HCT116 (cell line): ENCODE results near the gene ZNF20. TPM values are rescaled to one million over a fixed set of nuclear protein-coding genes. Genes with fewer than 3 reads are reported as not detected.

Source experiments
- ATAC-seq: fragments of 200-7000 bp; cut with Tn5 transposase; 2 replicates; pipeline ENCODE4 v1.9.1; 2020; ENCODE audit warnings: mild to moderate bottlenecking, moderate library complexity
- BruUV-seq: library from RNA; stranded (reverse); fragments of 400-500 nt; replicated peaks from 2 replicates; lab custom pipeline; 2021; lab: Mats Ljungman, UMichigan
- CTCF ChIA-PET: fragments of 300-600 bp; sonication (Branson Sonifier 250); formaldehyde crosslinking; loops from one replicate; lab custom pipeline; 2021; ENCODE audit warnings: antibody characterized with exemption; lab: Charles Lee
- POLR2A ChIA-PET: fragments of 300-600, 350-600 bp; sonication (Branson Sonifier 250); formaldehyde crosslinking; loops from one replicate; lab custom pipeline; 2021; ENCODE audit warnings: antibody characterized with exemption; lab: Charles Lee
- RAD21 ChIA-PET, 2 experiments: fragments of 300-600 bp; sonication (Branson Sonifier 250); formaldehyde crosslinking; loops; one replicate each; lab custom pipeline; 2023; ENCODE audit warnings: low total read pairs in 2 of 2; ENCODE audit not compliant: uncharacterized antibody in 2 of 2, unreplicated experiment in 2 of 2, low non-redundant PET in 1 of 2; lab: Charles Lee
- DNase-seq: peaks from one replicate; pipeline ENCODE4 v3.0.0-alpha.2; 2010; ENCODE audit warnings: low read depth, low spot score
- H2AFZ ChIP-seq: fragments of 200-600 bp; shearing (Covaris generic), sonication (generic); 2 replicates; pipeline ENCODE4 v1.6.1; 2017; ENCODE audit warnings: low read depth, mixed run types, mixed read lengths, antibody characterized with exemption, low read length; ENCODE audit not compliant: poor library complexity, severe bottlenecking
- H3K27ac ChIP-seq: 2 replicates; pipeline ENCODE4 v1.5.1; 2012; ENCODE audit warnings: low read depth, low read length
- H3K27me3 ChIP-seq: fragments of 200-600 bp; sonication (generic); 2 replicates; pipeline ENCODE4 v1.6.1; 2016; ENCODE audit warnings: mixed run types, low read length, mixed read lengths; ENCODE audit not compliant: insufficient read depth
- H3K36me3 ChIP-seq, 2 experiments: fragments of 200-500 bp in 1 of 2; fragments of 200-600 bp in 1 of 2; sonication (Bioruptor generic) in 1 of 2; sonication (generic) in 1 of 2; 2 replicates each; pipeline versions ENCODE4 v1.5.1 to v1.6.1; 2014 to 2016; ENCODE audit warnings: low read length in 2 of 2, inconsistent platforms in 1 of 2, mixed read lengths in 1 of 2, mixed run types in 1 of 2; ENCODE audit not compliant: insufficient read depth in 2 of 2, control insufficient read depth in 1 of 2
- H3K4me1 ChIP-seq, 2 experiments: fragments of 200-600 bp in 1 of 2; sonication (generic) in 1 of 2; 2 replicates each; pipeline versions ENCODE4 v1.5.1 to v1.6.1; 2012 to 2017; ENCODE audit warnings: low read length in 2 of 2, inconsistent platforms in 1 of 2, mild to moderate bottlenecking in 1 of 2, mixed read lengths in 1 of 2, mixed run types in 1 of 2, moderate library complexity in 1 of 2; ENCODE audit not compliant: insufficient read depth in 2 of 2, control insufficient read depth in 1 of 2
- H3K4me2 ChIP-seq: fragments of 200-600 bp; sonication (generic); 2 replicates; pipeline ENCODE4 v1.6.1; 2017; ENCODE audit warnings: mixed run types, low read length, mixed read lengths
- H3K4me3 ChIP-seq, 2 experiments: fragments of 200-600 bp in 1 of 2; sonication (generic) in 1 of 2; replicated peaks in 1 of 2; 2 replicates each; pipeline ENCODE4 v1.5.1; 2011 to 2016; ENCODE audit warnings: low read length in 2 of 2, control low read depth in 1 of 2, low read depth in 1 of 2, mild to moderate bottlenecking in 1 of 2, mixed read lengths in 1 of 2, mixed run types in 1 of 2
- H3K79me2 ChIP-seq: fragments of 200-600 bp; sonication (generic); 2 replicates; pipeline ENCODE4 v1.6.1; 2017; ENCODE audit warnings: mild to moderate bottlenecking, mixed run types, low read length, moderate library complexity, mixed read lengths; ENCODE audit not compliant: insufficient read depth
- H3K9ac ChIP-seq: fragments of 200-600 bp; sonication (generic); 2 replicates; pipeline ENCODE4 v1.6.1; 2016; ENCODE audit warnings: low read length, mixed read lengths
- H3K9me2 ChIP-seq: fragments of 200-600 bp; sonication (generic), shearing (Covaris generic); 2 replicates; pipeline ENCODE4 v1.6.1; 2017; ENCODE audit warnings: mixed run types, mild to moderate bottlenecking, moderate library complexity; ENCODE audit not compliant: insufficient read depth
- H3K9me3 ChIP-seq, 2 experiments: fragments of 200-500 bp in 1 of 2; fragments of 200-600 bp in 1 of 2; sonication (Bioruptor generic) in 1 of 2; sonication (generic) in 1 of 2; 2 replicates each; pipeline ENCODE4 v1.6.1; 2014 to 2017; ENCODE audit warnings: low read length in 2 of 2, mixed read lengths in 2 of 2, inconsistent platforms in 1 of 2, low read depth in 1 of 2, mild to moderate bottlenecking in 1 of 2, mixed run types in 1 of 2, moderate library complexity in 1 of 2; ENCODE audit not compliant: control insufficient read depth in 1 of 2, insufficient read depth in 1 of 2
- H4K20me1 ChIP-seq: fragments of 200-600 bp; sonication (generic), shearing (Covaris generic); 2 replicates; pipeline ENCODE4 v1.6.1; 2017; ENCODE audit warnings: mixed run types, mild to moderate bottlenecking, moderate library complexity; ENCODE audit not compliant: insufficient read depth
- ATF3 ChIP-seq: IDR thresholded peaks from 2 replicates; pipeline ENCODE4 v1.6.1; 2012
- CBX3 ChIP-seq: IDR thresholded peaks from 2 replicates; pipeline ENCODE4 v1.6.1; 2012; ENCODE audit warnings: low read depth
- CEBPB ChIP-seq: IDR thresholded peaks from 2 replicates; pipeline ENCODE4 v1.6.1; 2012; ENCODE audit warnings: low read depth
- CTCF ChIP-seq, 3 experiments: fragments of 200-600 bp in 1 of 3; sonication (generic) in 1 of 3; IDR thresholded peaks in 2 of 3; conservative IDR thresholded peaks in 1 of 3; 2 replicates each; pipeline ENCODE4 v1.5.1; 2012 to 2017; ENCODE audit warnings: low read depth in 2 of 3, low read length in 2 of 3, antibody characterized with exemption in 1 of 3, borderline replicate concordance in 1 of 3, control low read depth in 1 of 3, mild to moderate bottlenecking in 1 of 3, mixed read lengths in 1 of 3, mixed run types in 1 of 3, moderate library complexity in 1 of 3; ENCODE audit not compliant: insufficient read depth in 1 of 3
- EGR1 ChIP-seq: IDR thresholded peaks from 2 replicates; pipeline ENCODE4 v1.6.1; 2012; ENCODE audit warnings: low read depth
- ELF1 ChIP-seq: IDR thresholded peaks from 2 replicates; pipeline ENCODE4 v1.6.1; 2012; ENCODE audit warnings: low read depth, borderline replicate concordance
- EZH2phosphoT487 ChIP-seq: fragments of 200-600 bp; IDR thresholded peaks from 2 replicates; pipeline ENCODE4 v1.6.1; 2018; ENCODE audit warnings: antibody characterized with exemption, borderline replicate concordance
- FOSL1 ChIP-seq: IDR thresholded peaks from 2 replicates; pipeline ENCODE4 v1.6.1; 2012; ENCODE audit warnings: low read depth
- MAX ChIP-seq: IDR thresholded peaks from 2 replicates; pipeline ENCODE4 v1.6.1; 2012
- POLR2A ChIP-seq: IDR thresholded peaks from 2 replicates; pipeline ENCODE4 v1.7.0; 2011; ENCODE audit warnings: borderline replicate concordance; ENCODE audit not compliant: insufficient read depth, insufficient read length; ENCODE audit errors: extremely low read depth
- POLR2AphosphoS5 ChIP-seq: IDR thresholded peaks from 2 replicates; pipeline ENCODE4 v1.6.1; 2011; ENCODE audit warnings: mild to moderate bottlenecking, low read depth, low read length, moderate library complexity
- RAD21 ChIP-seq: IDR thresholded peaks from 2 replicates; pipeline ENCODE4 v1.6.1; 2012; ENCODE audit warnings: low read depth, mild to moderate bottlenecking
- REST ChIP-seq: IDR thresholded peaks from 2 replicates; pipeline ENCODE4 v1.6.1; 2012; ENCODE audit warnings: low read depth
- SIN3A ChIP-seq: IDR thresholded peaks from 2 replicates; pipeline ENCODE4 v1.6.1; 2012; ENCODE audit warnings: low read depth
- SP1 ChIP-seq: IDR thresholded peaks from 2 replicates; pipeline ENCODE4 v1.6.1; 2012; ENCODE audit warnings: low read depth
- SRF ChIP-seq: IDR thresholded peaks from 2 replicates; pipeline ENCODE4 v1.6.1; 2012; ENCODE audit warnings: low read depth
- TCF7L2 ChIP-seq: IDR thresholded peaks from 2 replicates; pipeline ENCODE4 v1.7.0; 2011; ENCODE audit warnings: borderline replicate concordance, inconsistent platforms; ENCODE audit not compliant: insufficient read depth, insufficient read length; ENCODE audit errors: extremely low read depth
- YY1 ChIP-seq: IDR thresholded peaks from 2 replicates; pipeline ENCODE4 v1.6.1; 2011; ENCODE audit warnings: low read length, low read depth, moderate library complexity, mild to moderate bottlenecking; ENCODE audit not compliant: insufficient replicate concordance; ENCODE audit errors: extremely low read depth
- ZNF274 ChIP-seq: fragments of 200-500 bp; sonication (Bioruptor generic); IDR thresholded peaks from 2 replicates; pipeline ENCODE4 v1.6.1; 2014; ENCODE audit warnings: mild to moderate bottlenecking, low read depth, low read length, inconsistent platforms
- intact Hi-C: fragments of 100-400 bp; cut with micrococcal nuclease; formaldehyde crosslinking; loops from 2 replicates; pipeline ENCODE4 v1.10.0; 2022
- total RNA-seq: library from RNA; stranded (reverse); gene quantifications from one replicate; pipeline ENCODE4 v1.2.1, GENCODE V29; 2021; ENCODE audit not compliant: unreplicated experiment

Gene ZNF20
- total RNA-seq, 1 experiment from 2014 or later: 1.0 TPM

- Histone ChIP-seq H3K4me3 (no peak overlapping the region), H4K20me1 (no peaks in the 10 kb centered on the region), H3K36me3 (no peaks in the 10 kb centered on the region), H3K27ac (no peak overlapping the region), H3K4me2 (no peak overlapping the region), H3K79me2 (no peaks in the 10 kb centered on the region), H2AFZ (no peak overlapping the region), H3K9me2 (no peaks in the 10 kb centered on the region), H3K4me1 (no peaks in the 10 kb centered on the region), H3K9me3 (peaks cover 0 to 9% of the 10 kb centered on the region in 2 experiments; a peak in 2 of 4 replicates), H3K9ac (no peak overlapping the region), H3K27me3 (no peaks in the 10 kb centered on the region)
- no peak for DNase-seq
- BruUV-seq: no TSS peak
- RAD21 ChIA-PET: no interaction called here
- TF ChIP-seq MAX (no peak), EZH2phosphoT487 (no peak), SRF (no peak), REST (no peak), TCF7L2 (no peak), CEBPB (no peak), YY1 (no peak), POLR2AphosphoS5 (no peak), EGR1 (no peak), RAD21 (no peak), CTCF (IDR thresholded peaks at IDR 0.05 in 2 of 3, conservative IDR thresholded peaks at IDR 0.05 in 1 of 3; ENCODE audit: borderline replicate concordance in 1 of 3, insufficient read depth in 1 of 3, low read depth in 2 of 3, low read length in 2 of 3) (no peak), SIN3A (no peak), ZNF274 (no peak), ELF1 (no peak), SP1 (no peak), CBX3 (no peak), FOSL1 (no peak), ATF3 (no peak), POLR2A (no peak)
- CTCF ChIA-PET: no interaction called here
- POLR2A ChIA-PET: no interaction called here
- no peak for ATAC-seq
- intact Hi-C loops: no loop called here
Measured at GRCh38 chr19:12111943-12112637, 28.1 kb downstream of the ZNF20 start.
